Measurements from ENCODE around the gene PAK2. TPM values are rescaled to one million over a fixed set of nuclear protein-coding genes. Genes with fewer than 3 reads are reported as not detected.
"Not testable (repeated sequence)": the region's sequence is repeated elsewhere in the genome, so short reads cannot be mapped to it uniquely, and the experiment has no call there.

The PAK2 gene
- total RNA-seq, 1 experiment from 2014 or later = 32.6 TPM

GRCh38 chr3:196872316-196872715 is 132.7 kb downstream of the PAK2 start:
- POLR2A ChIA-PET (ENCODE audit: unreplicated experiment) = no interaction called here

GRCh38 chr3:196874511-196875094 is 134.9 kb downstream of the PAK2 start:
- H4K20me1 ChIP-seq (ENCODE audit: low read length) = peaks cover 47% of the 10 kb centered on the region
- H3K27me3 ChIP-seq (ENCODE audit: low read length); H2AFZ ChIP-seq (ENCODE audit: low read length); H3K9me3 ChIP-seq (ENCODE audit: low read length); BruUV-seq (replicated peaks); POLR2A ChIA-PET (ENCODE audit: unreplicated experiment); H3F3A ChIP-seq (ENCODE audit: low read length, unreplicated experiment); H3K36me3 ChIP-seq (ENCODE audit: low read depth, low read length); H3K9ac ChIP-seq (ENCODE audit: low read length); H3K27ac ChIP-seq (ENCODE audit: low read length); H3K4me1 ChIP-seq (ENCODE audit: insufficient read depth, low read length); H3K4me2 ChIP-seq (ENCODE audit: low read length); ATAC-seq; DNase-seq; H3K9me2 ChIP-seq (replicated peaks; ENCODE audit: low read length); intact Hi-C loops (cut with micrococcal nuclease); H3K4me3 ChIP-seq (ENCODE audit: low read length): not testable (repeated sequence)
- CTCF ChIA-PET = interaction anchor here (0.6 kb wide), 1 partner anchor 95 kb away, joined by 3 read pairs; no protein-coding TSS in a partner anchor
- peaks cover 99% of the 10 kb centered on the region for H3K79me2 ChIP-seq (ENCODE audit: low read length)

More at GRCh38 chr3:196872316-196872715, 132.7 kb downstream of the PAK2 start:
- no TSS peak for BruUV-seq (replicated peaks)
- H3K9ac ChIP-seq (ENCODE audit: low read length) = no peak overlapping the region
- peaks cover 37% of the 10 kb centered on the region for H4K20me1 ChIP-seq (ENCODE audit: low read length)
- no peaks in the 10 kb centered on the region for H3K9me3 ChIP-seq (ENCODE audit: low read length)
- H3K27me3 ChIP-seq (ENCODE audit: low read length) = no peaks in the 10 kb centered on the region
- peaks cover 4% of the 10 kb centered on the region; the same call in 1 of the 2 replicates for H3K36me3 ChIP-seq (ENCODE audit: low read depth, low read length)
- H3K4me3 ChIP-seq (ENCODE audit: low read length) = no peak overlapping the region
- peaks cover 7% of the 10 kb centered on the region for H3K4me1 ChIP-seq (ENCODE audit: insufficient read depth, low read length)
- intact Hi-C loops (cut with micrococcal nuclease) = no loop called here
- no peaks in the 10 kb centered on the region for H3F3A ChIP-seq (ENCODE audit: low read length, unreplicated experiment)
- TF ChIP-seq EZH2phosphoT487 (IDR thresholded peaks at IDR 0.05; ENCODE audit: borderline replicate concordance, low read length) (no peak), CTCF (conservative IDR thresholded peaks at IDR 0.05; ENCODE audit: low read depth, low read length) (no peak), EZH2 (IDR thresholded peaks at IDR 0.05; ENCODE audit: low read length, unreplicated experiment) (no peak)
- no peak overlapping the region for H2AFZ ChIP-seq (ENCODE audit: low read length)
- ATAC-seq = no peak
- DNase-seq = no peak
- H3K79me2 ChIP-seq (ENCODE audit: low read length) = peaks cover 95% of the 10 kb centered on the region
- CTCF ChIA-PET = no interaction called here
- H3K9me2 ChIP-seq (replicated peaks; ENCODE audit: low read length) = no peaks in the 10 kb centered on the region
- no peak overlapping the region for H3K27ac ChIP-seq (ENCODE audit: low read length)
- H3K4me2 ChIP-seq (ENCODE audit: low read length) = no peak overlapping the region

GRCh38 chr3:196875258-196875657 is 135.6 kb downstream of the PAK2 start:
- no peaks in the 10 kb centered on the region for H3K4me1 ChIP-seq (ENCODE audit: insufficient read depth, low read length)
- no peaks in the 10 kb centered on the region for H3K9me2 ChIP-seq (replicated peaks; ENCODE audit: low read length)
- no peak overlapping the region for H3K27ac ChIP-seq (ENCODE audit: low read length)
- ChIA-PET CTCF (no interaction called here), POLR2A (ENCODE audit: unreplicated experiment) (no interaction called here)
- no peaks in the 10 kb centered on the region for H3K27me3 ChIP-seq (ENCODE audit: low read length)
- no peaks in the 10 kb centered on the region for H3K9me3 ChIP-seq (ENCODE audit: low read length)
- H3K36me3 ChIP-seq (ENCODE audit: low read depth, low read length) = peaks cover 6% of the 10 kb centered on the region; the same call in 1 of the 2 replicates
- TF ChIP-seq EZH2 (IDR thresholded peaks at IDR 0.05; ENCODE audit: low read length, unreplicated experiment) (no peak), EZH2phosphoT487 (IDR thresholded peaks at IDR 0.05; ENCODE audit: borderline replicate concordance, low read length) (no peak), CTCF (conservative IDR thresholded peaks at IDR 0.05; ENCODE audit: low read depth, low read length) (no peak)
- BruUV-seq (replicated peaks) = no TSS peak
- no peak overlapping the region for H3K9ac ChIP-seq (ENCODE audit: low read length)
- H3K4me2 ChIP-seq (ENCODE audit: low read length) = no peak overlapping the region
- H4K20me1 ChIP-seq (ENCODE audit: low read length) = peaks cover 42% of the 10 kb centered on the region
- intact Hi-C loops (cut with micrococcal nuclease) = no loop called here
- H3K79me2 ChIP-seq (ENCODE audit: low read length) = peaks cover 99% of the 10 kb centered on the region
- H2AFZ ChIP-seq (ENCODE audit: low read length) = no peak overlapping the region
- DNase-seq = no peak
- H3K4me3 ChIP-seq (ENCODE audit: low read length) = no peak overlapping the region
- no peaks in the 10 kb centered on the region for H3F3A ChIP-seq (ENCODE audit: low read length, unreplicated experiment)
- ATAC-seq = no peak

Other genes with a start within 250 kb of the PAK2 start
- gene RNF168, start 236.1 kb upstream of the PAK2 start, total RNA-seq (2014; rRNA removed) = 12.8 and 13.8 TPM in 2 replicates
- not detected in 2 replicates for gene SMCO1, start 224.5 kb upstream of the PAK2 start, total RNA-seq (2014; rRNA removed)
- gene WDR53, start 171.3 kb upstream of the PAK2 start, total RNA-seq (2014; rRNA removed) = 11.7 and 17.4 TPM in 2 replicates
- gene FBXO45, start 171.2 kb upstream of the PAK2 start, total RNA-seq (2014; rRNA removed) = 20.8 and 22.3 TPM in 2 replicates
- gene NRROS, start 100.2 kb upstream of the PAK2 start, total RNA-seq (2014; rRNA removed) = 0.07 and 0.29 TPM in 2 replicates
- gene CEP19, start 27.6 kb upstream of the PAK2 start, total RNA-seq (2014; rRNA removed) = 2.6 and 3.2 TPM in 2 replicates
- 22.5 and 30.3 TPM in 2 replicates for gene PIGX, start 27.5 kb upstream of the PAK2 start, total RNA-seq (2014; rRNA removed)
- 31.4 and 34.2 TPM in 2 replicates for gene SENP5, start 128.1 kb downstream of the PAK2 start, total RNA-seq (2014; rRNA removed)
- 119 and 131 TPM in 2 replicates for gene NCBP2, start 202.7 kb downstream of the PAK2 start, total RNA-seq (2014; rRNA removed)
- 1.6 and 3.7 TPM in 2 replicates for gene PIGZ, start 229.0 kb downstream of the PAK2 start, total RNA-seq (2014; rRNA removed)